IMR-90 (cell line): ENCODE measurements around the gene PPARG.

Experiments
- BHLHE40 ChIP-seq: fragments of 150-350 bp; IDR thresholded peaks from 2 replicates; pipeline ENCODE4 v1.6.1; 2016; ENCODE audit warnings: mild to moderate bottlenecking, low read depth, low read length
- CEBPB ChIP-seq: IDR thresholded peaks from 2 replicates; pipeline ENCODE4 v1.6.1; 2012; ENCODE audit warnings: low read depth, low read length, improper control_type of control experiment
- CHD1 ChIP-seq: IDR thresholded peaks from 2 replicates; pipeline ENCODE4 v1.6.1; 2012; ENCODE audit warnings: low read depth, low read length, improper control_type of control experiment
- FOS ChIP-seq: fragments of 150-350 bp; IDR thresholded peaks from 2 replicates; pipeline ENCODE4 v1.6.1; 2016; ENCODE audit warnings: low read depth, low read length
- MAFK ChIP-seq: IDR thresholded peaks from 2 replicates; pipeline ENCODE4 v1.6.1; 2012; ENCODE audit warnings: low read depth, low read length, improper control_type of control experiment
- POLR2A ChIP-seq: IDR thresholded peaks from 2 replicates; pipeline ENCODE4 v1.6.1; 2012; ENCODE audit warnings: mild to moderate bottlenecking, low read depth, low read length
- RAD21 ChIP-seq: IDR thresholded peaks from 2 replicates; pipeline ENCODE4 v1.6.1; 2012; ENCODE audit warnings: low read length, improper control_type of control experiment
- RCOR1 ChIP-seq: IDR thresholded peaks from 2 replicates; pipeline ENCODE4 v1.6.1; 2012; ENCODE audit warnings: mild to moderate bottlenecking, low read length, improper control_type of control experiment; ENCODE audit not compliant: insufficient replicate concordance
- RFX5 ChIP-seq: IDR thresholded peaks from 2 replicates; pipeline ENCODE4 v1.8.0; 2012; ENCODE audit warnings: low read depth, mild to moderate bottlenecking, low read length, moderate library complexity
- SMC3 ChIP-seq: fragments of 150-350 bp; IDR thresholded peaks from 2 replicates; pipeline ENCODE4 v1.6.1; 2016; ENCODE audit warnings: low read depth, mild to moderate bottlenecking, antibody characterized with exemption, low read length, moderate library complexity
- USF2 ChIP-seq: fragments of 150-350 bp; IDR thresholded peaks from 2 replicates; pipeline ENCODE4 v1.6.1; 2017; ENCODE audit warnings: mild to moderate bottlenecking, antibody characterized with exemption, low read length, low read depth
- TF ChIP-seq, protein P1 (sequence below): conservative IDR thresholded peaks from 2 replicates; pipeline ENCODE4 v1.5.1; 2012; ENCODE audit warnings: mild to moderate bottlenecking, low read depth, low read length, improper control_type of control experiment

DNA sequence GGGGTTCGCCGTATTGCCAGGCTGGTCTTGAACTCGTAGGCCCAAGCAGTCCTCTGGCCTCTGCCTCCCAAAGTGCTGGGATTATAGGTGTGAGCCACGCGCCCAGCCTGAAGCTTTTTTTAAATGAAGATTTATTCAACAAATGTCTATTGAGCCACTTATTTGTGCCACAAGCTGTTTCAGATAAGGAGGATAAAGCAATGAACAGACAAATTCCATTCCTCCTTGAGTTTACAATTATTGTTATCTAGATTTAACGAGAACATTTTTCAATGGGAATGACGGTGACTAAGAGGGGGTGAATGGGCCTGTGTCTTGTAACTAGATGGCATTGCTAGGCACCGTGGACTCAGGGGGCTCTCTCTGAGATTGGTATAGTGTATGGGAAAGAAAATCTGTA, 10.2 kb downstream of the PPARG start:
- TF ChIP-seq, protein P1, sequence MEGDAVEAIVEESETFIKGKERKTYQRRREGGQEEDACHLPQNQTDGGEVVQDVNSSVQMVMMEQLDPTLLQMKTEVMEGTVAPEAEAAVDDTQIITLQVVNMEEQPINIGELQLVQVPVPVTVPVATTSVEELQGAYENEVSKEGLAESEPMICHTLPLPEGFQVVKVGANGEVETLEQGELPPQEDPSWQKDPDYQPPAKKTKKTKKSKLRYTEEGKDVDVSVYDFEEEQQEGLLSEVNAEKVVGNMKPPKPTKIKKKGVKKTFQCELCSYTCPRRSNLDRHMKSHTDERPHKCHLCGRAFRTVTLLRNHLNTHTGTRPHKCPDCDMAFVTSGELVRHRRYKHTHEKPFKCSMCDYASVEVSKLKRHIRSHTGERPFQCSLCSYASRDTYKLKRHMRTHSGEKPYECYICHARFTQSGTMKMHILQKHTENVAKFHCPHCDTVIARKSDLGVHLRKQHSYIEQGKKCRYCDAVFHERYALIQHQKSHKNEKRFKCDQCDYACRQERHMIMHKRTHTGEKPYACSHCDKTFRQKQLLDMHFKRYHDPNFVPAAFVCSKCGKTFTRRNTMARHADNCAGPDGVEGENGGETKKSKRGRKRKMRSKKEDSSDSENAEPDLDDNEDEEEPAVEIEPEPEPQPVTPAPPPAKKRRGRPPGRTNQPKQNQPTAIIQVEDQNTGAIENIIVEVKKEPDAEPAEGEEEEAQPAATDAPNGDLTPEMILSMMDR = no peak
- TF ChIP-seq POLR2A (no peak), BHLHE40 (no peak), RAD21 (no peak), FOS (no peak), CEBPB (no peak), RCOR1 (no peak), RFX5 (no peak), SMC3 (no peak), MAFK (no peak), USF2 (no peak), CHD1 (no peak)
